Measurements from ENCODE around the gene SLCO2A1.

SLCO2A1 gene

GRCh38 chr3:134060561-134061385 is 31.0 kb upstream of the SLCO2A1 start:
- no peak for DNase-seq (ENCODE audit: low read depth)
- no peak overlapping the region for H3K4me3 ChIP-seq (ENCODE audit: low read depth, low read length)
- TF ChIP-seq CTCF (IDR thresholded peaks at IDR 0.05; ENCODE audit: insufficient read depth, low read depth, low read length, missing control alignments) = no peak

GRCh38 chr3:134059671-134060560 is 30.2 kb upstream of the SLCO2A1 start:
- TF ChIP-seq CTCF (IDR thresholded peaks at IDR 0.05; ENCODE audit: insufficient read depth, low read depth, low read length, missing control alignments) = no peak
- no peak overlapping the region for H3K4me3 ChIP-seq (ENCODE audit: low read depth, low read length)
- DNase-seq (ENCODE audit: low read depth) = no peak

DNA sequence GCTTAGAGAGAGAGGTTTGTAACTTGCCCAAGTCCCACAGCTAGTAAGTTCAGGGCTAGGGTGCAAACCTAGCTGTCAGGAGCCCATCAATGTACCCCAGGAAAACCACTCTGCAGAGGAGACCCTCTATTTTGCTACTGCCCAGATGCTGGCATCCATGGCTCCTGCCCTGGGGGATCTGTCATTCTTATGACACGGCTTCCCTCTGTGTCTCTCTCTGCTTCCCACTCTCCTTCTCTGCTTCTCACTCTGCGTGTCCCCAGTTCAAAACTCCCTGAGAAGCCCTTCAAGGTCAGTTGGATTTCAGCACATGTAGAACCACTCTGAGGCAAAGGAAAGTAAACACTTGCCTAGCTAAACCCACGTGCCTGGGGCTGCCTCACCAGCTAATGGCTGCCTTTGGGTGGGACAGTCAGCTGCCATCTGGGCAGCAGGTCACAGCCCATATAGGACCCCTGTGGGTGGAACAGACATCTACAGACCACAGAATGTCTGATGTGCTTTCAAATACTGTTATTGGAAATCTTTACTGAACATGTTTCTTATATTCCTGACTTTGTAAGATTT is 29.4 kb upstream of the SLCO2A1 start:
- no peak for DNase-seq (ENCODE audit: low read depth)
- no peak for TF ChIP-seq CTCF (IDR thresholded peaks at IDR 0.05; ENCODE audit: insufficient read depth, low read depth, low read length, missing control alignments)
- H3K4me3 ChIP-seq (ENCODE audit: low read depth, low read length) = no peak overlapping the region

GRCh38 chr3:134057654-134058110 is 28.0 kb upstream of the SLCO2A1 start:
- no peak for DNase-seq (ENCODE audit: low read depth)
- TF ChIP-seq CTCF (IDR thresholded peaks at IDR 0.05; ENCODE audit: insufficient read depth, low read depth, low read length, missing control alignments) = no peak
- H3K4me3 ChIP-seq (ENCODE audit: low read depth, low read length) = no peak overlapping the region

DNA sequence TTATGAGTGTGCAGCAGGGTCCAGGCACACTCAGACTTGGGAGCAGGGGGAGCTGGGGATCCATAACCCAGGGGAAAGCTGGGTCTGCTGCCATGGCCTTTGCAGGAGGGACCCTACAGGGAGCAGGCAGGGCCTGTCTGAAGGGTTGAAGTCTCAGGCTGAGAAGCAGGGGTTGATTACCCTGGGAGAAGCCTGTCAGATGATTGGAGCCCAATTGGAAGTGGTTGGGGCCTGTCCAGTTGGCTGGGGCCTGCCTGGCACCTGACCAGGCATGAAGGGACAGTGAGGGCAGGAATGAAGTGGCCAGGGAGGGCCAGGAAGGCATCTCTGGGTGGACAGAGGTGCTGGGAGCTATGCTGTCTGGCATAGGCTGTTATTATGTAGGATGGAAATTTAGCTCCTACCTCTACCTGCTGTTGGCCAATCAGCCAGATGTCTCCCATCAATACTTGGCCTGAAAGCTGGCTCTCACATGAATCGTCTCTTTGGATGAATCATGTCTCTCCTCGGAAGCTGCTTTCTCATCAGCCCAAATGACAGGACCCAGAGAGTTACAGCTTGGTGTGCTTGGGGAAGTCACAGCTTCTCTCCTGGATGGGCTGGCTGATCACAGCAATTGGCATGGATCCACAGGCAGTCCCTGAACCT is 27.4 kb upstream of the SLCO2A1 start:
- DNase-seq (ENCODE audit: low read depth) = no peak
- TF ChIP-seq CTCF (IDR thresholded peaks at IDR 0.05; ENCODE audit: insufficient read depth, low read depth, low read length, missing control alignments) = no peak
- no peak overlapping the region for H3K4me3 ChIP-seq (ENCODE audit: low read depth, low read length)

- H3K4me3 ChIP-seq (ENCODE audit: low read depth, low read length) = no peak overlapping the region
- no peak for DNase-seq (ENCODE audit: low read depth)
- no peak for TF ChIP-seq CTCF (IDR thresholded peaks at IDR 0.05; ENCODE audit: insufficient read depth, low read depth, low read length, missing control alignments)
Observed at GRCh38 chr3:134056464-134056891, 26.8 kb upstream of the SLCO2A1 start.
